ENCODE data around the gene DNAJA3. TPM values are rescaled to one million over a fixed set of nuclear protein-coding genes. Genes with fewer than 3 reads are reported as not detected.

The DNAJA3 gene
- total RNA-seq, 2 donors from 2014 or later, result 26.4 to 29.1 TPM

DNA sequence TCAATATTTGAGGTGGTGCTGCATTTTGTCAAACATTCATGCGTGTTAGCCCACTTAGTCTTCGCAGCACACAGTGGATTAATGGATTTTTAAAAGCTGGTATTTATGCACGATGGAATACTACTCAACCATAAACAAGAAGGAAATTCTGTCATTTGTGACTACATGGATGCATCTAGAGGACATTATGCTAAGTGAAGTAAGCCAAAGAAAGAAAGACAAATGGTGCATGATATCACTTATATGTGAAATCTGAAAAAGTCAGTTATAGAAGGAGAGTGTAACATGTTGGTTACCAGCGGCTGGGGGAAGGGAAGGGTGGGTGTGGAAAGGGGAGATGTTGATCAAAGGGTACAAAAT is 73.5 kb downstream of the DNAJA3 start:
- 90 to 92% methylated on average over 4 of the region's 4 CpGs for WGBS, 2 donors
- Histone ChIP-seq H3K4me1 (peaks cover 72% of the 10 kb centered on the region), H3K4me3 (no peak overlapping the region), H3K27ac (peak overlapping the region in 3 of 4 donors; percentile 14 to 50 (median 27)), H3K27me3 (no peaks in the 10 kb centered on the region), H3K36me3 (replicated peaks in 1 of 2; ENCODE audit: insufficient read depth in 1 of 2, low read depth in 2 of 2) (peaks cover 0 to 2% of the 10 kb centered on the region in 2 donors), H3K9me3 (no peaks in the 10 kb centered on the region)
- no peak for DNase-seq
- no peak for ATAC-seq
- intact Hi-C loops (cut with DNase I), result loop anchor here (10.0 kb wide), 1 partner anchor 64 kb away; no protein-coding TSS in a partner anchor
- TF ChIP-seq, protein P1, sequence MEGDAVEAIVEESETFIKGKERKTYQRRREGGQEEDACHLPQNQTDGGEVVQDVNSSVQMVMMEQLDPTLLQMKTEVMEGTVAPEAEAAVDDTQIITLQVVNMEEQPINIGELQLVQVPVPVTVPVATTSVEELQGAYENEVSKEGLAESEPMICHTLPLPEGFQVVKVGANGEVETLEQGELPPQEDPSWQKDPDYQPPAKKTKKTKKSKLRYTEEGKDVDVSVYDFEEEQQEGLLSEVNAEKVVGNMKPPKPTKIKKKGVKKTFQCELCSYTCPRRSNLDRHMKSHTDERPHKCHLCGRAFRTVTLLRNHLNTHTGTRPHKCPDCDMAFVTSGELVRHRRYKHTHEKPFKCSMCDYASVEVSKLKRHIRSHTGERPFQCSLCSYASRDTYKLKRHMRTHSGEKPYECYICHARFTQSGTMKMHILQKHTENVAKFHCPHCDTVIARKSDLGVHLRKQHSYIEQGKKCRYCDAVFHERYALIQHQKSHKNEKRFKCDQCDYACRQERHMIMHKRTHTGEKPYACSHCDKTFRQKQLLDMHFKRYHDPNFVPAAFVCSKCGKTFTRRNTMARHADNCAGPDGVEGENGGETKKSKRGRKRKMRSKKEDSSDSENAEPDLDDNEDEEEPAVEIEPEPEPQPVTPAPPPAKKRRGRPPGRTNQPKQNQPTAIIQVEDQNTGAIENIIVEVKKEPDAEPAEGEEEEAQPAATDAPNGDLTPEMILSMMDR (IDR thresholded peaks at IDR 0.05), result no peak
- TF ChIP-seq POLR2A (IDR thresholded peaks at IDR 0.05), result no peak

GRCh38 chr16:4500272-4500671 is 74.6 kb downstream of the DNAJA3 start:
- Histone ChIP-seq H3K27ac (peak overlapping the region; percentile 63 to 81 (median 74)), H3K36me3 (replicated peaks in 1 of 2; ENCODE audit: insufficient read depth in 1 of 2, low read depth in 2 of 2) (peaks cover 0 to 2% of the 10 kb centered on the region in 2 donors), H3K9me3 (no peaks in the 10 kb centered on the region), H3K4me1 (peaks cover 62% of the 10 kb centered on the region), H3K4me3 (no peak overlapping the region), H3K27me3 (no peaks in the 10 kb centered on the region)
- ATAC-seq (peak; percentile 78), DNase-seq (peak in 3 of 4 donors; percentile 50 to 60 (median 59))
- 15 to 28% methylated on average over 3 of the region's 3 CpGs for WGBS, 2 donors
- TF ChIP-seq, protein P1 (IDR thresholded peaks at IDR 0.05), result no peak
- TF ChIP-seq POLR2A (IDR thresholded peaks at IDR 0.05), result no peak
- intact Hi-C loops (cut with DNase I), result no loop called here

DNA sequence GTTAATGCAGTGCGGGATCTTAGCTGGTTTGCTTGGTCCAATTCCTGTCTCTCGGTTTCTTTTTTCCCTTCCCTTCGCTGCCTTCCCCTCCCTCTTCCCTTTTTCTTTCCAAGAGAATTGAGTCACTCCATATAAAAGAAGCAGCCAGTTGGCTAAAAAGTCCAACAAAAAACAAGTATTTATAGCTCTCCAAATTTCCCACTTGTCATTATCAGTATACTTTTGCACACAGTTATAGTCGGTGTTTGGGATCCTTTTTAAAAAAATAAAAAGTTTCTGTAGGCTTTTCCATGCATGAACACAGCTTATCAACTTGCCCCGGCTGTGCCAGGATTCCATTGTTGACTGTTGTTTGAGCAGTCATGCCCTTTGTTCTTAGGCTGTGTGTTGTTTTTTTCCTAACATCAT is 75.4 kb downstream of the DNAJA3 start:
- 16 to 17% methylated on average over 5 of the region's 5 CpGs for WGBS, 2 donors
- intact Hi-C loops (cut with DNase I), result no loop called here
- no peak overlapping the region for H3K4me3 ChIP-seq
- peak overlapping the region; percentile 63 to 81 (median 74) for H3K27ac ChIP-seq
- H3K4me1 ChIP-seq, result peaks cover 56% of the 10 kb centered on the region
- ATAC-seq, result peak; percentile 69
- peaks cover 0 to 2% of the 10 kb centered on the region in 2 donors for H3K36me3 ChIP-seq (replicated peaks in 1 of 2; ENCODE audit: insufficient read depth in 1 of 2, low read depth in 2 of 2)
- no peaks in the 10 kb centered on the region for H3K9me3 ChIP-seq
- peak; percentile 40 to 80 (median 70) for DNase-seq
- TF ChIP-seq, protein P1 (IDR thresholded peaks at IDR 0.05), result no peak
- TF ChIP-seq POLR2A (IDR thresholded peaks at IDR 0.05), result no peak
- no peaks in the 10 kb centered on the region for H3K27me3 ChIP-seq

DNA sequence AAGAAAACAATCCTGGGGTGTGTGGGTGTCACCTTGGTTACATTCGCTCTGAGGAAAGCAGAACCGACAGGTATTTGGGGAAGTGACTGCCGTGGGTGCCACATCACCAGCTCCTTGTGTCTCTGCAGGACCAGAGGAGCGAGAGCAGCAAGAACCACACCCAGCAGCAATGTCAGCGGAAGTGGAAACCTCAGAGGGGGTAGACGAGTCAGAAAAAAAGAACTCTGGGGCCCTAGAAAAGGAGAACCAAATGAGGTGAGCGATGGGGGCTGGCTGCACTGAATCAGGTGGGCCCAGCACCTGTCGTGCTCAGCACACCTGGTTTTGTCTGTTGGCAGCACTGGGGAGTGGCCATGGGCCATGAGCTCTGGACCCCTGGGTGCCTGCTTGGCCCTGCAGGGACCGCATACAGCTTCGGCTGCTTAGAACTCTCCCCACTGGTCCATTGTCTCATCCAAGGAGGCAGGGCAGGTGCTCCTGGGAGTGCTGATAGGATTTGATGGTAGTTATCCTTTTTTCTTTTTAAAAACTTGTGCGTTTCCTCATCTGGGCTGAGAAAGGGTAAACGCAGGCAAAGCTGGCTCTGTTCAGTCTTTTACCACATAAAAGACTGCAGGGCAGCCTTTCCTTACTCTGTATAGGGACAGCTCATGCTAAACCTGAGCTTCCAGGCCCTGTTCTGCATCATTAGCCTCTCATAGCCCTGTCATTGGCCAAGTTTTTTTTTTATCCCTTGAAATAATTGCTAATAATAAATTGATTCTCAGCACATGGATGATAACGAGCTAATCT is 79.9 kb downstream of the DNAJA3 start:
- WGBS, 2 donors, result 71 to 75% methylated on average over 11 to 13 of the region's 13 CpGs
- H3K4me1 ChIP-seq, result peaks cover 18% of the 10 kb centered on the region
- DNase-seq, result no peak

More for the DNA sequence above, 79.9 kb downstream of the DNAJA3 start:
- H3K4me3 ChIP-seq, result no peak overlapping the region
- no peak for TF ChIP-seq POLR2A (IDR thresholded peaks at IDR 0.05)
- TF ChIP-seq, protein P1 (IDR thresholded peaks at IDR 0.05), result no peak
- H3K36me3 ChIP-seq (replicated peaks in 1 of 2; ENCODE audit: insufficient read depth in 1 of 2, low read depth in 2 of 2), result peaks cover 7 to 20% of the 10 kb centered on the region in 2 donors
- H3K27ac ChIP-seq, result no peak overlapping the region
- H3K9me3 ChIP-seq, result no peaks in the 10 kb centered on the region
- no peak for ATAC-seq
- H3K27me3 ChIP-seq, result no peaks in the 10 kb centered on the region
- intact Hi-C loops (cut with DNase I), result no loop called here

Small RNA genes lying within 50 kb of the gene (small RNA-seq; reads per million reads assigned to genes)
- not detected for gene AC012676.2

Other genes starting within 250 kb of the DNAJA3 start
- not detected for gene SRL, start 183.8 kb upstream of the DNAJA3 start, total RNA-seq
- 10 to 100 TPM in 1 of 2 donors, 1 to 10 TPM in 1; 8.3 to 18.8 TPM for gene TFAP4, start 152.8 kb upstream of the DNAJA3 start, total RNA-seq
- gene GLIS2, start 109.8 kb upstream of the DNAJA3 start, total RNA-seq, result 1 to 10 TPM; 6.0 to 6.3 TPM
- 10 to 100 TPM; 25.9 to 27.7 TPM for gene PAM16, start 74.5 kb upstream of the DNAJA3 start, total RNA-seq
- 10 to 100 TPM; 14.3 to 22.1 TPM for gene VASN, start 54.0 kb upstream of the DNAJA3 start, total RNA-seq
- gene CORO7, start 9.3 kb upstream of the DNAJA3 start, total RNA-seq, result 10 to 100 TPM; 13.2 to 48.8 TPM
- 10 to 100 TPM; 36.3 to 43.8 TPM for gene NMRAL1, start 48.8 kb downstream of the DNAJA3 start, total RNA-seq
- gene HMOX2, start 50.5 kb downstream of the DNAJA3 start, total RNA-seq, result 100 to 1,000 TPM in 1 of 2 donors, 10 to 100 TPM in 1; 18.4 to 115 TPM
- gene CDIP1, start 112.9 kb downstream of the DNAJA3 start, total RNA-seq, result 10 to 100 TPM; 12.9 to 23.3 TPM
- under 1 TPM in 1 of 2 donors, not detected in 1; 0.52 TPM for gene C16orf96, start 130.5 kb downstream of the DNAJA3 start, total RNA-seq
- 10 to 100 TPM; 11.9 to 19.4 TPM for gene UBALD1, start 189.0 kb downstream of the DNAJA3 start, total RNA-seq
- gene MGRN1, start 199.0 kb downstream of the DNAJA3 start, total RNA-seq, result 10 to 100 TPM; 23.3 to 44.8 TPM

All from body of pancreas (tissue), 4 donors.